Measurements from ENCODE around the gene PTPN9. TPM values are rescaled to one million over a fixed set of nuclear protein-coding genes. Genes with fewer than 3 reads are reported as not detected.

PTPN9 gene
- total and polyA plus RNA-seq, 10 of the 15 experiments (the other 5 are each of a cell fraction or from before 2014, with no cell fraction given): 7.8 to 29.1 (median 18.5) TPM

- TF ChIP-seq NKRF (conservative IDR thresholded peaks at IDR 0.05): no peak
- TF ChIP-seq SP1 (IDR thresholded peaks at IDR 0.05; ENCODE audit: low read depth, low read length): no peak
Measured at GRCh38 chr15:75570126-75570845, 8.8 kb downstream of the PTPN9 start (continued).

DNA sequence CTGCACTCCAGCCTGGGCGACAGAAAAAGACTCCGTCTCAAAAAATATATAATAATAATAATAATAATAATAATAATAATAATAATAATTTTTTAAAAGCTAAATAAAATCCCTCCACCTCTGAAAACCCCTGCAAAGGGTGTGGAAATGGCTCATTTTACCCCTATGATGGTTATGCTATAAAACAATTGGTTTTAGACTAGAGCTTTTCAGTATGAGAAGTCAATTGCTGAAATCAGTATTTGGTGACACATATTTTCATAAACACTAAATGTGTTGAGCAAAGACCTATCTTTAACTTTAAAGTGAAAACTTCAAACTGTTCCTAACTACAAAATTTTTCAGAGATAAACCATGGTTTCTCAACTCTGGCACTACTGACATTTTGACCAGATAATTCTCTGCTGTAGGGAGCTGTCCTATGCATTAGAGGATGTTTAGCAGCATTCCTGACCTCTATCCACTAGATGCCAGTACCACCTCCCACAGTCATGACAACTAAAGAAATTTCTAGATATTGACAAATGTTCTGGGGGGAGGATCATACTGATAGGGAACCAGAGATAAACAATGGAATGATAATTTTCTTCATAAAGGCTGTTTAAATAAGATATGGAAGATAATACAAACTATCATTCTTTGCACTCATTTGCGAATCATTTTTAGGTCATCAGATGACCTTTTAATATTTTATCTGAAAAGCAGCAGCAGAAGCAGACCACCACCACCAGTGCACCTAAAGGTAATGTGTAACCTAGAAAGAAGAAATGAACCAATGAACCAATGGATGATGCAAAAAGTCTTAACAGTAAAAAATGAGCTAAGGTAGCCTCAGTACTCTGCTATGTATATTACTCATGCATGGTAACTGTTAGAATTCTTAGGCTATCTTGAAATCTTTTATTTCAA is 13.8 kb downstream of the PTPN9 start:
- intact Hi-C loops (cut with micrococcal nuclease; ENCODE audit: unreplicated experiment): loop anchor here (5.0 kb wide), 1 partner anchor 43 kb away; no protein-coding TSS in a partner anchor
- Histone ChIP-seq H3K9ac (ENCODE audit: control insufficient read depth, insufficient read depth, low read length) (no peak overlapping the region), H4K20me1 (ENCODE audit: control insufficient read depth, insufficient read depth) (no peaks in the 10 kb centered on the region), H3K27ac (ENCODE audit: control insufficient read depth, insufficient read depth) (no peak overlapping the region), H3K9me3 (replicated peaks; ENCODE audit: control insufficient read depth, insufficient read depth, low read length) (no peaks in the 10 kb centered on the region), H3K4me2 (ENCODE audit: control insufficient read depth, insufficient read depth) (no peak overlapping the region), H3K36me3 (ENCODE audit: control insufficient read depth in 2 of 2, insufficient read depth in 2 of 2, low read length in 1 of 2) (no peaks in the 10 kb centered on the region), H2AFZ (ENCODE audit: control insufficient read depth, low read depth, low read length) (no peak overlapping the region), H3K4me1 (ENCODE audit: control insufficient read depth, insufficient read depth, low read length) (no peaks in the 10 kb centered on the region), H3K4me3 (no peak overlapping the region), H3K79me2 (ENCODE audit: control insufficient read depth, insufficient read depth, low read length) (peaks cover 5% of the 10 kb centered on the region), H3K27me3 (replicated peaks in 1 of 2; ENCODE audit: control insufficient read depth in 2 of 2, insufficient read depth in 2 of 2, low read length in 1 of 2) (no peaks in the 10 kb centered on the region)
- in situ Hi-C loops (cut with MboI): no loop called here
- 93% methylated on average over 3 of the region's 3 CpGs for WGBS (ENCODE audit: insufficient coverage, insufficient replicate concordance, low lambda C conversion rate, missing lambda C conversion rate)
- POLR2A ChIA-PET: interaction anchor here (0.6 kb wide), 2 partner anchors 79 to 560 kb away, joined by 3 read pairs; no protein-coding TSS in a partner anchor
- RAD21 ChIA-PET (ENCODE audit: unreplicated experiment): interaction anchor here (1.7 kb wide), 1 partner anchor 112 kb away, joined by 3 read pairs; no protein-coding TSS in a partner anchor
- BruUV-seq (replicated peaks): no TSS peak
- TF ChIP-seq SREBF1 (IDR thresholded peaks at IDR 0.05; ENCODE audit: low read length): no peak
- no peak for DNase-seq (ENCODE audit: low read depth, low spot score)
- CTCF ChIA-PET: interaction anchor here (0.8 to 1.2 kb wide), 2 partner anchors 13 to 14 kb away, joined by 3 read pairs; partner anchors contain the start of gene PTPN9
- SMC1A ChIA-PET (ENCODE audit: uncharacterized antibody, unreplicated experiment): no interaction called here
- FAIRE-seq: no peak
- no peak for ATAC-seq
